ENCODE measurements around the gene ZC3H12D.

- TF ChIP-seq SAFB2 (CRISPR knock-in tag; IDR thresholded peaks at IDR 0.05; ENCODE audit: borderline replicate concordance, low read depth) (no peak), NFRKB (IDR thresholded peaks at IDR 0.05) (no peak), SKI (IDR thresholded peaks at IDR 0.05; ENCODE audit: partially characterized antibody) (no peak), EP300 (IDR thresholded peaks at IDR 0.05; ENCODE audit: low read depth in 2 of 2, low read length in 2 of 2) (no peak), EP300 (CRISPR knock-in tag; IDR thresholded peaks at IDR 0.05; ENCODE audit: borderline replicate concordance) (no peak), ZKSCAN1 (IDR thresholded peaks at IDR 0.05; ENCODE audit: low read length) (no peak)
- TF ChIP-seq, protein P1, sequence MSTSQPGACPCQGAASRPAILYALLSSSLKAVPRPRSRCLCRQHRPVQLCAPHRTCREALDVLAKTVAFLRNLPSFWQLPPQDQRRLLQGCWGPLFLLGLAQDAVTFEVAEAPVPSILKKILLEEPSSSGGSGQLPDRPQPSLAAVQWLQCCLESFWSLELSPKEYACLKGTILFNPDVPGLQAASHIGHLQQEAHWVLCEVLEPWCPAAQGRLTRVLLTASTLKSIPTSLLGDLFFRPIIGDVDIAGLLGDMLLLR (CRISPR knock-in tag; IDR thresholded peaks at IDR 0.05) = no peak
Observed at GRCh38 chr6:149433405-149433804, 51.4 kb downstream of the ZC3H12D start.

Measured in HepG2 (cell line).